Activated CD4-positive, alpha-beta T cell treated with anti-CD3 and anti-CD28 coated beads, Interleukin-2, amount 50 U/mL, for 16 hours (primary cell): ENCODE results near the gene NKX1-1.
"Not testable (repeated sequence)": the region's sequence is repeated elsewhere in the genome, so short reads cannot be mapped to it uniquely, and the experiment has no call there.

Experiments
- DNase-seq: peaks from one replicate; pipeline ENCODE4 v3.0.0-alpha.2; 2020

Gene NKX1-1

GRCh38 chr4:1403591-1404572 lies 2.4 kb downstream of the NKX1-1 start:
- DNase-seq, result no peak

- DNase-seq, result no peak
Observed at GRCh38 chr4:1403177-1403583, 3.1 kb downstream of the NKX1-1 start.

- DNase-seq, result no peak
Observed at GRCh38 chr4:1402516-1403091, 3.6 kb downstream of the NKX1-1 start.

- no peak for DNase-seq
Observed at GRCh38 chr4:1402021-1402515, 4.2 kb downstream of the NKX1-1 start.

GRCh38 chr4:1401409-1402020 lies 4.7 kb downstream of the NKX1-1 start:
- DNase-seq, result no peak

GRCh38 chr4:1400831-1401408 lies 5.3 kb downstream of the NKX1-1 start:
- DNase-seq, result no peak

- DNase-seq, result no peak
Observed at GRCh38 chr4:1400191-1400805, 5.9 kb downstream of the NKX1-1 start.

- no peak for DNase-seq
Observed at GRCh38 chr4:1399508-1400190, 6.6 kb downstream of the NKX1-1 start.

- DNase-seq, result no peak
Observed at GRCh38 chr4:1398681-1399507, 7.3 kb downstream of the NKX1-1 start.

- no peak for DNase-seq
Observed at GRCh38 chr4:1396806-1397455, 9.3 kb downstream of the NKX1-1 start.

GRCh38 chr4:1395941-1396805 lies 10.1 kb downstream of the NKX1-1 start:
- no peak for DNase-seq

- DNase-seq, result not testable (repeated sequence)
Observed at GRCh38 chr4:1395389-1395820, 10.8 kb downstream of the NKX1-1 start.

- DNase-seq, result not testable (repeated sequence)
Observed at GRCh38 chr4:1394554-1395388, 11.5 kb downstream of the NKX1-1 start.

GRCh38 chr4:1393866-1394265 lies 12.4 kb downstream of the NKX1-1 start:
- DNase-seq, result no peak

- not testable (repeated sequence) for DNase-seq
Observed at GRCh38 chr4:1393363-1393762, 12.9 kb downstream of the NKX1-1 start.

GRCh38 chr4:1385373-1386340 lies 20.6 kb downstream of the NKX1-1 start:
- no peak for DNase-seq

GRCh38 chr4:1384675-1385372 lies 21.4 kb downstream of the NKX1-1 start:
- no peak for DNase-seq
